WTC11 (cell line): ENCODE results near the gene NNMT.

Source experiments
- ELF4 ChIP-seq: sonication (generic); formaldehyde crosslinking; IDR thresholded peaks from 2 replicates; pipeline ENCODE4 v1.8.1; 2022; ENCODE audit warnings: low read depth, mild to moderate bottlenecking, moderate library complexity, missing genetic modification reagents
- ESRRA ChIP-seq: sonication (generic); formaldehyde crosslinking; IDR thresholded peaks from 2 replicates; pipeline ENCODE4 v1.8.1; 2022; ENCODE audit warnings: mild to moderate bottlenecking, missing genetic modification reagents, borderline replicate concordance
- HMGXB4 ChIP-seq: sonication (generic); formaldehyde crosslinking; IDR thresholded peaks from 2 replicates; pipeline ENCODE4 v1.8.1; 2023; ENCODE audit warnings: mild to moderate bottlenecking, moderate library complexity, missing genetic modification reagents
- JUN ChIP-seq: sonication (generic); formaldehyde crosslinking; IDR thresholded peaks from 2 replicates; pipeline ENCODE4 v1.8.0; 2023; ENCODE audit warnings: mild to moderate bottlenecking, missing genetic modification reagents
- OVOL2 ChIP-seq: fragments of 250-450 bp; sonication (Bioruptor Pico); IDR thresholded peaks from 2 replicates; pipeline ENCODE4 v1.9.0; 2021; ENCODE audit warnings: mild to moderate bottlenecking, borderline replicate concordance
- PRDM15 ChIP-seq: sonication (generic); formaldehyde crosslinking; IDR thresholded peaks from 2 replicates; pipeline ENCODE4 v1.8.0; 2022; ENCODE audit warnings: missing genetic modification reagents
- SMAD4 ChIP-seq: sonication (generic); formaldehyde crosslinking; IDR thresholded peaks from 2 replicates; pipeline ENCODE4 v1.8.0; 2022; ENCODE audit warnings: mild to moderate bottlenecking, missing genetic modification reagents
- USF2 ChIP-seq: sonication (generic); formaldehyde crosslinking; IDR thresholded peaks from 2 replicates; pipeline ENCODE4 v1.8.1; 2023; ENCODE audit warnings: mild to moderate bottlenecking, missing genetic modification reagents, moderate library complexity
- TF ChIP-seq, protein P1 (sequence below): fragments of 200-600 bp; IDR thresholded peaks from 2 replicates; pipeline ENCODE4 v1.8.0; 2022; ENCODE audit warnings: antibody characterized with exemption
- TF ChIP-seq, protein P2 (sequence below): sonication (generic); formaldehyde crosslinking; IDR thresholded peaks from 2 replicates; pipeline ENCODE4 v1.8.0; 2022; ENCODE audit warnings: mild to moderate bottlenecking, missing genetic modification reagents
- TF ChIP-seq, protein P3 (sequence below): sonication (generic); formaldehyde crosslinking; conservative IDR thresholded peaks from 2 replicates; pipeline ENCODE4 v1.8.1; 2022; ENCODE audit warnings: mild to moderate bottlenecking, missing genetic modification reagents

- TF ChIP-seq, protein P1, sequence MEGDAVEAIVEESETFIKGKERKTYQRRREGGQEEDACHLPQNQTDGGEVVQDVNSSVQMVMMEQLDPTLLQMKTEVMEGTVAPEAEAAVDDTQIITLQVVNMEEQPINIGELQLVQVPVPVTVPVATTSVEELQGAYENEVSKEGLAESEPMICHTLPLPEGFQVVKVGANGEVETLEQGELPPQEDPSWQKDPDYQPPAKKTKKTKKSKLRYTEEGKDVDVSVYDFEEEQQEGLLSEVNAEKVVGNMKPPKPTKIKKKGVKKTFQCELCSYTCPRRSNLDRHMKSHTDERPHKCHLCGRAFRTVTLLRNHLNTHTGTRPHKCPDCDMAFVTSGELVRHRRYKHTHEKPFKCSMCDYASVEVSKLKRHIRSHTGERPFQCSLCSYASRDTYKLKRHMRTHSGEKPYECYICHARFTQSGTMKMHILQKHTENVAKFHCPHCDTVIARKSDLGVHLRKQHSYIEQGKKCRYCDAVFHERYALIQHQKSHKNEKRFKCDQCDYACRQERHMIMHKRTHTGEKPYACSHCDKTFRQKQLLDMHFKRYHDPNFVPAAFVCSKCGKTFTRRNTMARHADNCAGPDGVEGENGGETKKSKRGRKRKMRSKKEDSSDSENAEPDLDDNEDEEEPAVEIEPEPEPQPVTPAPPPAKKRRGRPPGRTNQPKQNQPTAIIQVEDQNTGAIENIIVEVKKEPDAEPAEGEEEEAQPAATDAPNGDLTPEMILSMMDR = no peak
- TF ChIP-seq, protein P2, sequence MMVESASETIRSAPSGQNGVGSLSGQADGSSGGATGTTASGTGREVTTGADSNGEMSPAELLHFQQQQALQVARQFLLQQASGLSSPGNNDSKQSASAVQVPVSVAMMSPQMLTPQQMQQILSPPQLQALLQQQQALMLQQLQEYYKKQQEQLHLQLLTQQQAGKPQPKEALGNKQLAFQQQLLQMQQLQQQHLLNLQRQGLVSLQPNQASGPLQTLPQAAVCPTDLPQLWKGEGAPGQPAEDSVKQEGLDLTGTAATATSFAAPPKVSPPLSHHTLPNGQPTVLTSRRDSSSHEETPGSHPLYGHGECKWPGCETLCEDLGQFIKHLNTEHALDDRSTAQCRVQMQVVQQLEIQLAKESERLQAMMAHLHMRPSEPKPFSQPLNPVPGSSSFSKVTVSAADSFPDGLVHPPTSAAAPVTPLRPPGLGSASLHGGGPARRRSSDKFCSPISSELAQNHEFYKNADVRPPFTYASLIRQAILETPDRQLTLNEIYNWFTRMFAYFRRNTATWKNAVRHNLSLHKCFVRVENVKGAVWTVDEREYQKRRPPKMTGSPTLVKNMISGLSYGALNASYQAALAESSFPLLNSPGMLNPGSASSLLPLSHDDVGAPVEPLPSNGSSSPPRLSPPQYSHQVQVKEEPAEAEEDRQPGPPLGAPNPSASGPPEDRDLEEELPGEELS (CRISPR knock-in tag) = no peak
- TF ChIP-seq PRDM15 (CRISPR knock-in tag) (no peak), ELF4 (CRISPR knock-in tag) (no peak), OVOL2 (CRISPR knock-in tag) (no peak), SMAD4 (CRISPR knock-in tag) (no peak), HMGXB4 (no peak), JUN (no peak), USF2 (no peak), ESRRA (no peak)
- TF ChIP-seq, protein P3, sequence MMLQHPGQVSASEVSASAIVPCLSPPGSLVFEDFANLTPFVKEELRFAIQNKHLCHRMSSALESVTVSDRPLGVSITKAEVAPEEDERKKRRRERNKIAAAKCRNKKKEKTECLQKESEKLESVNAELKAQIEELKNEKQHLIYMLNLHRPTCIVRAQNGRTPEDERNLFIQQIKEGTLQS (CRISPR knock-in tag) = no peak
Observed at GRCh38 chr11:114288136-114288535, 8.1 kb upstream of the NNMT start.
